HK-2 (cell line): ENCODE data around the gene FMC1.
"Not testable (repeated sequence)": the region's sequence is repeated elsewhere in the genome, so short reads cannot be mapped to it uniquely, and the experiment has no call there.

ENCODE experiments used
- DNase-seq: peaks from one replicate; pipeline ENCODE4 v3.0.0-alpha.2; 2018; ENCODE audit not compliant: unreplicated experiment

Gene FMC1

GRCh38 chr7:139340037-139340807 lies 915 bp upstream of the FMC1 start:
- DNase-seq, result peak; percentile 98

GRCh38 chr7:139340808-139341057 lies 404 bp upstream of the FMC1 start:
- no peak for DNase-seq

GRCh38 chr7:139341776-139342226 lies 664 bp downstream of the FMC1 start:
- DNase-seq, result no peak

DNA sequence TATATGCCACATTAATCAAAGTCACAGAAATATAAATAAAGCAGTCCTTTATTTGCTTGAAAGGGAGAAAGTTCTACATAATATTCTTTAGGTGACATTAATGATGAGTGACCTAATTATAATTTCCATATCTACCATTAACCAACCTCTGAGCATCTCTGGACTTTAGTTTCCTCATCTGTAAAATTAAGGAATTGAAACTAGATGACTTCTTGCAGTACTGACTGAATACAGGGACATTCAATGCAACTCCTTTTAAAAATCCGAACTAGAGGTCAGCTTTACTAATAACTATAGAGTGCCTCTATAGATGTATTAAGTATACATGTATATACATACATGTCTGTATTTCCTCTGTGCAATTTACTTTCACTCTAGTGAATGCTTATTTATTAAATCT lies 3.9 kb downstream of the FMC1 start:
- no peak for DNase-seq

DNA sequence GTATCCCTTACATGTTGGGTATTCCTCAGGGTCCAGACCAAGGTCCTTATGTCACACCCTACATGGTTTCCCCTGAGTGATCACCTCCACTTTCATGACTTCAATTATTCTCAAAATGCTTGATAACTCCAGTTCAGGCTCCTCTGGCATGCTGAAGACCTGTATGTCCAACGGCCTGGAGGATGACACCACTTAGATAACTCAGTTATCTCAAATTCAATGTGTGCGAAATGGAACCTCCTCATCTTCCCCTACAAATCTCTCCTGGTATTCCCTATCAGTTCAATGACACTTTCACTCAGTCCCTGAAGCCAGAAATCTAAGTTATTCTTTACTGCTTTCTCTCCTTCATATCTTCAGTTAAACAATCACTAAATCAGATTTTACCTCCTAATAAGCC lies 9.9 kb downstream of the FMC1 start:
- DNase-seq, result no peak

- DNase-seq, result no peak
Observed at GRCh38 chr7:139354729-139355128, 13.6 kb downstream of the FMC1 start.

GRCh38 chr7:139355320-139355719 lies 14.2 kb downstream of the FMC1 start:
- no peak for DNase-seq

GRCh38 chr7:139357729-139358506 lies 16.8 kb downstream of the FMC1 start:
- not testable (repeated sequence) for DNase-seq

GRCh38 chr7:139358541-139359365 lies 17.6 kb downstream of the FMC1 start:
- DNase-seq, result peak; percentile 48

GRCh38 chr7:139359366-139360209 lies 18.5 kb downstream of the FMC1 start, which contains the start of gene LUC7L2:
Gene LUC7L2, plus strand, starts transcription at chr7:139359894. Its CDS starts 368 bp downstream, at chr7:139360262.
- peak; percentile 99 for DNase-seq

GRCh38 chr7:139360210-139360947 lies 19.2 kb downstream of the FMC1 start:
- DNase-seq, result peak; percentile 98

- DNase-seq, result no peak
Observed at GRCh38 chr7:139360948-139361307, 19.8 kb downstream of the FMC1 start.

GRCh38 chr7:139361523-139361922 lies 20.4 kb downstream of the FMC1 start:
- no peak for DNase-seq

- DNase-seq, result no peak
Observed at GRCh38 chr7:139362302-139362701, 21.2 kb downstream of the FMC1 start.

DNA sequence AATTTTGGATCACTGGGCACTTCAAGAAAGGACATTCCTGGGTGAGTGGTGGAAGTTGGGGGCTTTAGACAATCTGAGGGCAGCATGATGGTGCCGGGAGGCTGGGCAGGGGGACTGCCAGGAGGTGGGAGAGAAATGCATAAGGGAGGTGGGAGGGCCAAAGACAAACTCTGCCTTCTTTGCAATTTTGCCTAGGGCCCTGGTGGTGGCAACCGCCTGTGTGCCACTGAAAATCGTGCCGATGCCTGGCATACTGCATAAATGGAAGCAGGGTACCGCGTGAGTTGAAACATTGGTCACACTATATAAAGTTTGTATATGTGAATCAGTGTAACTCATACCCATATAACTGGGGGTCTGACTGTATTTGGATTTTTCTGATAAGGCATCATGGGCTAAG lies 21.8 kb downstream of the FMC1 start:
- no peak for DNase-seq

DNA sequence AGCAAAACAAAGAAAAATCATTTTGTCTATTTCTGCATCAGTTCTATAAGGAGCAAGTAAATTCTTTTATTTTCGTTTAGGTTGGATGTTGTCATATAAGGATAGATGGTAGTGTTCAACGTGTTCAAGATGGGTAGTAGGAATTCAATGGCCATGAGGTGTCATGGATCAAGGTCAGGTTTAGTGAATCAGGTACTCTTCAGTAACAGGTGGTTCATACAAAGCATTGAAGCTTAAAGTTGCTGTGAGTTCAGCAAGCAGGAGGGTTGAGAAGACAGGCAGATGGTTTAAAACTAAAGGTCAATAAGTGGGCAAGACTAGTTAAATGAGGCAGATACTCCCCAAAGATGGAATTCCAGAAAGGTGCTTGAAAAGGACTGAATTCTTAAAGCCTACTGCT lies 24.2 kb downstream of the FMC1 start:
- DNase-seq, result no peak

- DNase-seq, result no peak
Observed at GRCh38 chr7:139366400-139366799, 25.3 kb downstream of the FMC1 start.

DNA sequence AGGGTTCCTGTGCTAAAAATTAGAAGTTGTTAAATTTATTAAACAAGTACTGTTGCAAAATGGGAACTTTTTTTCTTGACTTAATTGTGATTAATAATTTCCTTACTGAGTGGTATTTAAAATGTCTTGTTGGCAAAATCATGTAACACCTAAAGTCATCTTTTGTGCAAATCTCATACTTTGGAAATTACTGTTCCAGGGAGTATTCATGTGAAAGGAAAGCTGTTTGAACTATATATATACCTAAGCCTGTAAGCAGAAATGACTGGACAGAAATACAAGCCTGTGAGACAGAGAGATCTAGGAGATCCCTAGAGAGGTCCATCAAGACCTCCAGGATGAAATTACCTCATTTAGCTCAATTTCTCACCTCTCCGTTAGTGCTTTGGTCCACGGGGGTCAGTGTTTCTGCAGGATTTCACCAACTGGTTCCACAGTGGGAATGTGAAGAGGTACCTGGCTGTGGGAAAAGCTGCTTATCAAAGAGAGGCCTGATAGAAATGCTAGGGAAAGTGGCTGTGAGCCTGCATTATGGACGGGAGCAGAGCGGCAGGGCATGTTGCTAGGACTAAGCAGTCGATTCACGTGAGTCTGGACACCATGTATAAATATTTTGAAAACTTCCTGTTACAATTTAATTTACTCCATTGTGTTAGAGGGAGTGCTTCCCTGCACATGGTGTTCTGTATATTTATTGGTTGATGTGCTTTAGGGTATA lies 26.5 kb downstream of the FMC1 start:
- no peak for DNase-seq

DNA sequence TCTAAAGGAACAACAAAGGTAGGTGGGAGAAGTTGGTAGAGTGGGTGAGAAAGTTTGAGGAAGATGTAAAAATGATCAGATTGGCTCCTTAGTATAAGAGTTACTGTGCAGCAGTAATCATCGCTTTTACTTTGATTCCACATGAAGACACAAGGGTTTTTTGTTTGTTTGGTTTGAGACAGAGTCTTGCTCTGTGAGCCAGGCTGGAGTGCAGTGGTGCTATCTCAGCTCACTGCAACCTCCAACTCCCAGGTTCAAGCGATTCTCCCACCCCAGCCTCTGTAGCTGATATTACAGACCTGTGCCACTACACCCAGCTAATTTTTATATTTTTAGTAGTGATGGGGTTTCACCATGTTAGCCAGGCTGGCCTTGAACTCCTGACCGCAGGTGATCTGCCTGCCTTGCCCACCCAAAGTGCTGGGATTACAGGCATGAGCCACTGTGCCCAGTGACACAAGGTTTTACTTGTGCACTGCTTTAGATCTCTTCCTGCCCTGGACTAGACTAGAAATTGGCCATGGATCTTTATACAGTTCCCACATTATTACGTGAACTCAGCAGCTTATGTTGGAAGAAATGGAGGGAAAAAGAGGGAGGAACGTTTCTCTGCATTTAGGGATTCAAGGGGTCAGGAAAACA lies 29.3 kb downstream of the FMC1 start:
- no peak for DNase-seq

DNA sequence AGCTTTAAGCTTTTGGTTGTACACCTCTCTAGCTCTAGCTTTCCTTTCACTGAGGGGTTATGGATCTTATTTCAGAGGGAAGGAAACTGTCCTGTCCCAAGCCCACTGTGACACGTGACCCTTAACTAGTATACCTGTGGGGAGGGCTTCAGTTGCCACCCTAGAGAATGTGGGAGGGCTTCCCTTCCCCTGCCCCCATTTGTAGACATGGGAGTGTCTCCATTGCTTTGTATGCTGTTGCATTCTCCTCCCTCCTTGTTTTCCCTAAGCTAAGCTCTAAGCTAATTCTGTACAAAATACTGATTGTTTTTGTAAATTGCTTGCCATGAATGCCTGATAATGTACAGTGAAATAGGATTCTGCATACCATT lies 29.8 kb downstream of the FMC1 start:
- no peak for DNase-seq
